ENCODE results near the gene TSNAX. TPM values are rescaled to one million over a fixed set of nuclear protein-coding genes. Genes with fewer than 3 reads are reported as not detected.

TSNAX gene
- polyA plus RNA-seq, 1 experiment = 35.6 TPM

DNA sequence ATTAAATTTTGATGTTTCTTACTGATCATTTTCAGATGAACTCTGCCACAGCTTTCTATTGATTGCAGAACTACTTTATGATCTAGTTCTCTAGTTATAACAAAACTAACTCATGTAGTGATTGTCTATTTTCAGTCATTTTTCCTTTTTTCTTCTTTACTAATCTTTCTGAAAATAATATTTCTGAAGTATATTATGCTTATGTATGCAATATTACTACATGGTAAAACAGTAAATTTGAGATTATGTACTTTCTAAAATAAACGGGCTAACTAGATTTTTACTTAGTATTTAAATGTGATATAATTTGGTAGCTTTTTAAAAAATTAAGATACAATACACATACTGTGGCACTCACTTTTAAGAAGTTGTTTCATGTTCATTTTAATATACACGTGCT, 7.6 kb downstream of the TSNAX start:
- H3K27me3 ChIP-seq (ENCODE audit: control insufficient read depth, insufficient read depth, low read length) = no peaks in the 10 kb centered on the region
- DNase-seq (ENCODE audit: low read depth, low spot score) = no peak
- no peak overlapping the region for H3K4me3 ChIP-seq (ENCODE audit: low read depth, low read length)
- H3K9me3 ChIP-seq (ENCODE audit: control insufficient read depth, insufficient read depth, low read length) = no peaks in the 10 kb centered on the region
- ChIA-PET POLR2A (no interaction called here), CTCF (interaction anchor here (1.0 to 1.4 kb wide), 2 partner anchors 161 to 331 kb away, joined by 3 read pairs; no protein-coding TSS in a partner anchor)
- H3K27ac ChIP-seq (ENCODE audit: low read depth, low read length) = no peak overlapping the region
- TF ChIP-seq, protein P1, sequence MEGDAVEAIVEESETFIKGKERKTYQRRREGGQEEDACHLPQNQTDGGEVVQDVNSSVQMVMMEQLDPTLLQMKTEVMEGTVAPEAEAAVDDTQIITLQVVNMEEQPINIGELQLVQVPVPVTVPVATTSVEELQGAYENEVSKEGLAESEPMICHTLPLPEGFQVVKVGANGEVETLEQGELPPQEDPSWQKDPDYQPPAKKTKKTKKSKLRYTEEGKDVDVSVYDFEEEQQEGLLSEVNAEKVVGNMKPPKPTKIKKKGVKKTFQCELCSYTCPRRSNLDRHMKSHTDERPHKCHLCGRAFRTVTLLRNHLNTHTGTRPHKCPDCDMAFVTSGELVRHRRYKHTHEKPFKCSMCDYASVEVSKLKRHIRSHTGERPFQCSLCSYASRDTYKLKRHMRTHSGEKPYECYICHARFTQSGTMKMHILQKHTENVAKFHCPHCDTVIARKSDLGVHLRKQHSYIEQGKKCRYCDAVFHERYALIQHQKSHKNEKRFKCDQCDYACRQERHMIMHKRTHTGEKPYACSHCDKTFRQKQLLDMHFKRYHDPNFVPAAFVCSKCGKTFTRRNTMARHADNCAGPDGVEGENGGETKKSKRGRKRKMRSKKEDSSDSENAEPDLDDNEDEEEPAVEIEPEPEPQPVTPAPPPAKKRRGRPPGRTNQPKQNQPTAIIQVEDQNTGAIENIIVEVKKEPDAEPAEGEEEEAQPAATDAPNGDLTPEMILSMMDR (IDR thresholded peaks at IDR 0.05; ENCODE audit: low read depth, low read length) = no peak

DNA sequence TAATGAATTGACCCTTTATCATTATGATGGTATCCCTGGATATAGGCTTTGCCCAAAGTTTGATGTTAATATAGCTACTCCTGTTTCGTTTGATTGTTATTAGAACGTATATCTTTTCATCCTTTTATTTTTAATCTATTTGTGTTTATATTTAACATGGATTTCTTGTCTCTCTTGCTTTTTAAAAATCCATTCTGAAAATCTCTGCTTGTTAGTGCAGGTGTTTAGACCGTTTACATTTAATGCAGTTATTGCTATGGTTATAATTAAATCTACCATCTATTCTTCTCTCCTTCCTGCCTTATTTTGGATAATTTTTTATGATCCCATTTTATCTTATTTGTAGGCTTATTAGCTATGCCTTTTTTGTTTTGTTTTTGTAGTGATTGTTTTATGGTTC, 12.4 kb downstream of the TSNAX start:
- ChIA-PET CTCF (interaction anchor here (0.9 to 1.1 kb wide), 3 partner anchors 10 to 49 kb away, joined by 3 read pairs; no protein-coding TSS in a partner anchor), POLR2A (no interaction called here)
- Histone ChIP-seq H3K9me3 (ENCODE audit: control insufficient read depth, insufficient read depth, low read length) (no peaks in the 10 kb centered on the region), H3K27me3 (ENCODE audit: control insufficient read depth, insufficient read depth, low read length) (no peaks in the 10 kb centered on the region), H3K27ac (ENCODE audit: low read depth, low read length) (no peak overlapping the region), H3K4me3 (ENCODE audit: low read depth, low read length) (no peak overlapping the region)
- TF ChIP-seq, protein P1 (IDR thresholded peaks at IDR 0.05; ENCODE audit: low read depth, low read length) = no peak
- no peak for DNase-seq (ENCODE audit: low read depth, low spot score)

DNA sequence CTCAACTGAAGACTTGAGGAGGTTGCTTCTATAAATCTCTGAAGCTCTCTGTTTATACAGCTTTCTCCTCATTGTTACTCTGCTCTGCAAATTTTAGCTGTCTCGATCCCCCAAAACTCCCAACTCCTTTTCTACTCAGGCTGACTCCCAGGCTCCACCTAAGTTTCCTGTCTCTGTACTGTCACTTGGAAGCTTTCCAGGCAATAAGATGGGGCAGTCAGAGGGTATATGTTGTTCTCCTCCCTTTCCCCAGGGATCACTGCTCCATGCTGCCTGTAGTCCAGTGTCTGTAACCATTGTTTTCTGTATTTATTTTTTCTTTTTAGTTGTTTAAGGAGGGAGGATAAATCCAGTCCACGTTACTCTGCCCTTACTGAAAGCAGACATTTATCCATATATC, 13.4 kb downstream of the TSNAX start:
- ChIA-PET POLR2A (no interaction called here), CTCF (interaction anchor here (1.1 kb wide), 1 partner anchor 9 kb away, joined by 3 read pairs; no protein-coding TSS in a partner anchor)
- Histone ChIP-seq H3K27me3 (ENCODE audit: control insufficient read depth, insufficient read depth, low read length) (no peaks in the 10 kb centered on the region), H3K27ac (ENCODE audit: low read depth, low read length) (no peak overlapping the region), H3K4me3 (ENCODE audit: low read depth, low read length) (no peak overlapping the region), H3K9me3 (ENCODE audit: control insufficient read depth, insufficient read depth, low read length) (no peaks in the 10 kb centered on the region)
- DNase-seq (ENCODE audit: low read depth, low spot score) = no peak
- TF ChIP-seq, protein P1 (IDR thresholded peaks at IDR 0.05; ENCODE audit: low read depth, low read length) = no peak

DNA sequence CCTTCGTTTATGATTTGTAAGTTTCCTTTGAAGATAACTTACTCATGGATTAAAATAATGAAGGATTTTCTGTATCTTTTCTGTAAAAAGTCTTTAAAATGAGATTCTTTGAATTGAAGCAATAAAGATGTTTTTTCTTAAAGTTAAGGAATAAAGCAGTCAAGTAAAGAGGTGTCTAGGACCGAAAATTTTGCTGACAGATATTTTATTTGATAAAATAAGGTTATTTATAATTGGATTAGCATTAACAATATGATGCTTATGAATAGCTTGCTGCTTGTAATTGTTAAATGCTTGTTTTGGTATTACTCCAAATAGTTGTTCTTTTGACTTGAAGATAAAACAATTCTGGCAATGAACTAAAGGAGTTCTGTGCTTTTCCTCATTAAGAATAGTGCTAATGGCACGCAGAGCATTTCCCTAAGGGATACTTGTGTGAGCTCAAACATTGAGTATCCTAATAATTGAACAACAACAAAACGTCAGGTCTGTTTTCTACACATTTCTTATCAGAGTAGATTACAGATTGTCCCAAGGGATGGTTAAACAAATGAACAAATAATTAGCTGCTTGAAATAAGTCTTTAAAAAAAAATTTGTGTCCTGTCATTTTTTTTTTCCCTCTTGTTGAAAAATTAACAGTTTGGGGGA, 16.6 kb downstream of the TSNAX start:
- Histone ChIP-seq H3K9me3 (ENCODE audit: control insufficient read depth, insufficient read depth, low read length) (no peaks in the 10 kb centered on the region), H3K27ac (ENCODE audit: low read depth, low read length) (no peak overlapping the region), H3K27me3 (ENCODE audit: control insufficient read depth, insufficient read depth, low read length) (no peaks in the 10 kb centered on the region), H3K4me3 (ENCODE audit: low read depth, low read length) (no peak overlapping the region)
- DNase-seq (ENCODE audit: low read depth, low spot score) = no peak
- CTCF ChIA-PET = interaction anchor here (3.7 kb wide), 1 partner anchor 187 kb away, joined by 12 read pairs; no protein-coding TSS in a partner anchor
- TF ChIP-seq, protein P1 (IDR thresholded peaks at IDR 0.05; ENCODE audit: low read depth, low read length) = no peak
- POLR2A ChIA-PET = no interaction called here

DNA sequence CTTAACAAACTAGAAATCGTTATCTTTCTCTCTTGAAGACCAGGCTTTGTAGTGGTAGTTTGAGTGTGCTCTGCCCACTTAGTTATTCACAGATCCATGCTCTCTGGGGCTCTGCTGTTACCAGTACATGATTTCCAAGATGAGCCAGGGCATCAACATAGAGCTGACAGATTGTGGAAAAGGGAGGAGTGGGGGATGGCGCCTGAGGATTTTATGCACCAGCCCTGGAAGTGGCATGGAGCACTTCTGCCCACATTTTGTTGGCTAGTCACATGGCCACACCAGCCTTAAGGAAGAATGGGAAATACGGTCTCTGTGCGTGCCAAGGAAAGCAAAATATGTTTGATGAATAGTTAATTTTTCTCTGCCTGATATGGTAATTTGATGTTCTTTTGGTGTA, 18.2 kb downstream of the TSNAX start:
- Histone ChIP-seq H3K4me3 (ENCODE audit: low read depth, low read length) (no peak overlapping the region), H3K9me3 (ENCODE audit: control insufficient read depth, insufficient read depth, low read length) (no peaks in the 10 kb centered on the region), H3K27ac (ENCODE audit: low read depth, low read length) (no peak overlapping the region), H3K27me3 (ENCODE audit: control insufficient read depth, insufficient read depth, low read length) (no peaks in the 10 kb centered on the region)
- ChIA-PET POLR2A (interaction anchor here (0.9 kb wide), 1 partner anchor 15 kb away, joined by 3 read pairs; no protein-coding TSS in a partner anchor), CTCF (interaction anchor here (1.2 to 3.7 kb wide), 3 partner anchors 11 to 189 kb away, joined by 3 to 12 read pairs (median 3); no protein-coding TSS in a partner anchor)
- TF ChIP-seq, protein P1 (IDR thresholded peaks at IDR 0.05; ENCODE audit: low read depth, low read length) = no peak
- DNase-seq (ENCODE audit: low read depth, low spot score) = no peak
